ENCODE data around the gene NOTO. TPM values are rescaled to one million over a fixed set of nuclear protein-coding genes. Genes with fewer than 3 reads are reported as not detected.

NOTO gene
- total RNA-seq, 1 donor from 2014 or later: not detected

GRCh38 chr2:73227086-73227485 lies 24.7 kb downstream of the NOTO start:
- no peak overlapping the region for H3K27ac Mint-ChIP-seq
- H3K4me1 Mint-ChIP-seq: no peaks in the 10 kb centered on the region
- peaks cover 5% of the 10 kb centered on the region for H3K36me3 Mint-ChIP-seq
- no peak overlapping the region for H3K4me3 Mint-ChIP-seq
- H3K27me3 Mint-ChIP-seq (ENCODE audit: low read depth): no peaks in the 10 kb centered on the region
- TF ChIP-seq, protein P1, sequence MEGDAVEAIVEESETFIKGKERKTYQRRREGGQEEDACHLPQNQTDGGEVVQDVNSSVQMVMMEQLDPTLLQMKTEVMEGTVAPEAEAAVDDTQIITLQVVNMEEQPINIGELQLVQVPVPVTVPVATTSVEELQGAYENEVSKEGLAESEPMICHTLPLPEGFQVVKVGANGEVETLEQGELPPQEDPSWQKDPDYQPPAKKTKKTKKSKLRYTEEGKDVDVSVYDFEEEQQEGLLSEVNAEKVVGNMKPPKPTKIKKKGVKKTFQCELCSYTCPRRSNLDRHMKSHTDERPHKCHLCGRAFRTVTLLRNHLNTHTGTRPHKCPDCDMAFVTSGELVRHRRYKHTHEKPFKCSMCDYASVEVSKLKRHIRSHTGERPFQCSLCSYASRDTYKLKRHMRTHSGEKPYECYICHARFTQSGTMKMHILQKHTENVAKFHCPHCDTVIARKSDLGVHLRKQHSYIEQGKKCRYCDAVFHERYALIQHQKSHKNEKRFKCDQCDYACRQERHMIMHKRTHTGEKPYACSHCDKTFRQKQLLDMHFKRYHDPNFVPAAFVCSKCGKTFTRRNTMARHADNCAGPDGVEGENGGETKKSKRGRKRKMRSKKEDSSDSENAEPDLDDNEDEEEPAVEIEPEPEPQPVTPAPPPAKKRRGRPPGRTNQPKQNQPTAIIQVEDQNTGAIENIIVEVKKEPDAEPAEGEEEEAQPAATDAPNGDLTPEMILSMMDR (IDR thresholded peaks at IDR 0.05; ENCODE audit: unreplicated experiment): no peak
- no peaks in the 10 kb centered on the region for H3K9me3 Mint-ChIP-seq
- DNase-seq (ENCODE audit: low spot score in 2 of 2, unreplicated experiment in 2 of 2): no peak

GRCh38 chr2:73228631-73229030 lies 26.3 kb downstream of the NOTO start:
- DNase-seq (ENCODE audit: low spot score in 2 of 2, unreplicated experiment in 2 of 2): no peak
- no peak overlapping the region for H3K27ac Mint-ChIP-seq
- no peak overlapping the region for H3K4me3 Mint-ChIP-seq
- TF ChIP-seq, protein P1 (IDR thresholded peaks at IDR 0.05; ENCODE audit: unreplicated experiment): no peak
- H3K27me3 Mint-ChIP-seq (ENCODE audit: low read depth): no peaks in the 10 kb centered on the region
- peaks cover 2% of the 10 kb centered on the region for H3K36me3 Mint-ChIP-seq
- no peaks in the 10 kb centered on the region for H3K9me3 Mint-ChIP-seq
- H3K4me1 Mint-ChIP-seq: peaks cover 3% of the 10 kb centered on the region

- peaks cover 23% of the 10 kb centered on the region for H3K4me1 Mint-ChIP-seq
- H3K27ac Mint-ChIP-seq: no peak overlapping the region
- no peaks in the 10 kb centered on the region for H3K27me3 Mint-ChIP-seq (ENCODE audit: low read depth)
- no peak for DNase-seq (ENCODE audit: low spot score in 2 of 2, unreplicated experiment in 2 of 2)
- no peaks in the 10 kb centered on the region for H3K36me3 Mint-ChIP-seq
- TF ChIP-seq, protein P1 (IDR thresholded peaks at IDR 0.05; ENCODE audit: unreplicated experiment): no peak
- H3K9me3 Mint-ChIP-seq: no peaks in the 10 kb centered on the region
- H3K4me3 Mint-ChIP-seq: peak overlapping the region; percentile 95
Observed at GRCh38 chr2:73232403-73233153, 30.2 kb downstream of the NOTO start.

GRCh38 chr2:73233154-73233931 lies 31.0 kb downstream of the NOTO start, which contains the start of gene PRADC1:
Gene PRADC1, minus strand, starts transcription at chr2:73233239. Its CDS starts 79 bp downstream, at chr2:73233160.
- Mint-ChIP-seq H3K27me3 (ENCODE audit: low read depth) (no peaks in the 10 kb centered on the region), H3K4me1 (peaks cover 26% of the 10 kb centered on the region), H3K27ac (peak within 1 kb of the TSS; percentile 96), H3K9me3 (no peaks in the 10 kb centered on the region), H3K4me3 (peak within 1 kb of the TSS; percentile 95), H3K36me3 (no peaks in the 10 kb centered on the region)
- TF ChIP-seq, protein P1 (IDR thresholded peaks at IDR 0.05; ENCODE audit: unreplicated experiment): no peak
- DNase-seq (ENCODE audit: low spot score in 2 of 2, unreplicated experiment in 2 of 2): peak; percentile 93 to 97

DNA sequence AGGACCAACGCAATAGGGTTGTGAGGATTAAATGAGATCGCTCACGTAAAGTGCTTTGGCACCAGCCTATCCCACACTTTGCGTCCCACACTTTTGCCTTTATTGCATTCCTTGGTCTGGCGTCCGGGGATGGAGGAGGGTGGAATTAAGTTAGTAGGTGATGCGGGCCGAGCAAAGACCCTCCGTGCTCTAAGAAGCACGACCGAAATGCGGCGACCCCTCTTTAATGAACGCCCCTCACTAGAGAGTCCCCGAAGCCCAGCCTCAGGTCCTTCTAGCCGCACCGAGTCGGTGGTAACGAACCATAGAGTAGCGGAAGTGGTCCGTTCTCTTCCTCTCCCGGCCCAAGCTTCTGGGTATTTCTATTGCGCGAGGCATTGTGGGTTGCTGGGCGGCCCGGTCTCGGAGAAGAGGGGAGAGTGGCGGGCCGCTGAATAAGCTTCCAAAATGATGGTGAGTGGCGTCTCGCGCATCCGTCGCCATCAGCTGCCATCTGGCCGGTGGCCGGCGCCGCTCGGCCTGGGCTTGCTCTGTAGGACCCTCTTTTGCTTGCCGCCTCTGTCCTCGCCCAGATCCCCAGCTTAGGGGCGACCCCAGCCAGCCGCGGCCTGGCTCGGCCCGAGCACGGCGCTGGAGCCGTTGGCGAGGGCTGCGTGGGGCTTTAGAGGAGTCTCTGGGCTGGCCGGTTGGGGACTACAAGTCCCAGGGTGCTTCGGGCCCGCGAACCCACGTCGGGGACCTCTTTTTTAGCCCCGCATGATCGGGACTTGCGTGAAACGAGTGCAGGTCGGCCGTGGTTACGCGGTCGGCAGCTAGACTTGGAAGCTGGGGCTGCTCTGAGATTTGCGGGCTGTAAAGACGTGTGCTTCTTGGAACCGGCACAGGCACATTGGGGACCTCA lies 31.8 kb downstream of the NOTO start, which contains the start of gene CCT7:
TSS of gene CCT7 (plus strand) at position 377 of the 901 bp plus-strand sequence. CDS start at position 448, 71 bp downstream.
- Mint-ChIP-seq H3K9me3 (no peaks in the 10 kb centered on the region), H3K4me1 (peaks cover 27% of the 10 kb centered on the region), H3K36me3 (no peaks in the 10 kb centered on the region), H3K27ac (peak within 1 kb of the TSS; percentile 96), H3K4me3 (peak within 1 kb of the TSS; percentile 95), H3K27me3 (ENCODE audit: low read depth) (no peaks in the 10 kb centered on the region)
- TF ChIP-seq, protein P1 (IDR thresholded peaks at IDR 0.05; ENCODE audit: unreplicated experiment): no peak
- DNase-seq (ENCODE audit: low spot score in 2 of 2, unreplicated experiment in 2 of 2): peak; percentile 54 to 75

Measured in mesothelial cell of epicardium (in vitro differentiated cells).